Measurements from ENCODE around the gene PRDM10.
"Not testable (repeated sequence)": the region's sequence is repeated elsewhere in the genome, so short reads cannot be mapped to it uniquely, and the experiment has no call there.

PRDM10 gene

GRCh38 chr11:129973809-129974208 is 28.8 kb downstream of the PRDM10 start:
- no peak for DNase-seq

- DNase-seq, result no peak
Measured at GRCh38 chr11:129973068-129973467, 29.6 kb downstream of the PRDM10 start.

DNA sequence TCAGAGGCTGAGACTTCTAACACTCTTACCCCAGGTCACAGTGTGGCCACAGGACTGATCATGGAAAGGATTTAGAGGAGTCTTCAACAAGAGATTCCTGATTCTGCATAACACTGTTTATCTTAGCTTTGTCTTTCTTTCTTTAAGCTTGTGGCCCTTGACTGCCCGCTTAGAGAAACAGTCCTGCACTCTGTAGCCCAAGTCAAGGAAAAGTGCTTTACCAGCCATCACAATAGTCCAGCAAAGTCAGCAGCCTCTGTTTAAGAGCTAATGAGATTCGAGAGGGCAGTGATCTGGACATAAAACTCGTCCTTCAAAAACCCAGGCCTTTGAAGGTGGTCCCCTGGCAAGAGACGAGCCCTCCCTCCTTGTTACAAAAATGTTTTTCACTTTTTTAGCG is 30.0 kb downstream of the PRDM10 start:
- DNase-seq, result no peak

GRCh38 chr11:129971856-129972255 is 30.8 kb downstream of the PRDM10 start:
- DNase-seq, result not testable (repeated sequence)

DNA sequence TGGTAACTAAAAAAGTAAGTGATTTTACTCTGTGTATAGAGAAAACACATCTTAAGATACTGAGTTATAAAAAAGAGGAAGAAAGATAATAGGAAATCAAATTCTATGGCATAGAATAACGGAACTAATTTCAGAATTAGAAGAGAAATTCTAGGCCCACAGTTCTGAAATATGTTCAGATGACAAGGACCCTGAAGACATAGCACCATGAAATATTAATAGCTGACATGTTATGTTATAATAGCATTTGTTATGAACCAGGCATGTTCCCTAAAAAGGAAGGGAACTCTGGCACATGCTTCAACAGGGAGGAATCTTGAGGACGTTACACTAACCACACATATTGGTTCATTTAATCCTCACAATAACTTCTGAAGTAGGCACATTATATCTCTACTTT is 32.7 kb downstream of the PRDM10 start:
- DNase-seq, result no peak

DNA sequence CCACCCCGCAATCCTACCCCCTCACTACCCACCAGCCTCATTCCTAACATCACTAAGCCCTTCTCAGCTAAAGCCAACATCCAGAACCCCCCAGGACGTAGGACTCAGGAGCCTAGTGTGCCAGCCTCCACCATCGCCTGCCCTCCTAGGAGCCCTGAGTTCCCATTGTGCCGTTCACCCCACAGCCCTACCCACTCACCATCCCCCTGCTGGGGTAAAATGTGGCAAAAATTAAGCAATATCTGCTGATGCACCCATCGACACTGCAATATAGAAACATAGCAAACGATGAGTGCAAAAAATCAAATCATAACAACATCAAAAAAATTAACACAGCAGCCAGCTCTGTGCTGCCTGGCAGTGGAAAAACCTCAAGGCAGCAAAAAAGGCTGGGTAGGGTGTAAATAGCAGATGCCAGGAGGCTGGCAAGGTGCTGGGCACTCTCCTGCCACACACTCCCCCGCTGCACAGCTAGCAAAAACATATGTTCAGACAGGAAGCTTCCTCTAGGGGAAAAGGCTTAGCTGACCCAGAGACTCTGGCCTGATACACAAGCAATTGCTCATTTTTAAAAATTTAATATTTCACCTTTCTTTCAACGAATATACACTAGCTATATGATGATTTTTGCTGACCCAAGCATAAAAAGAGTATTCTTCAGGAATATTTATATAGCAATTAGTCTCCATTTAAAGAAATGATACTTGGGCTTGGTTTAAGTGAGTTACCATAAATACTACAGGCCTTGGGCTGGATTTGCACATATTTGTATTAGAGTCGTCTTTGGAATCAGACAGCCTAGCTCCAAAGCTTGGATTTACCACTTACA is 33.8 kb downstream of the PRDM10 start:
- no peak for DNase-seq

DNA sequence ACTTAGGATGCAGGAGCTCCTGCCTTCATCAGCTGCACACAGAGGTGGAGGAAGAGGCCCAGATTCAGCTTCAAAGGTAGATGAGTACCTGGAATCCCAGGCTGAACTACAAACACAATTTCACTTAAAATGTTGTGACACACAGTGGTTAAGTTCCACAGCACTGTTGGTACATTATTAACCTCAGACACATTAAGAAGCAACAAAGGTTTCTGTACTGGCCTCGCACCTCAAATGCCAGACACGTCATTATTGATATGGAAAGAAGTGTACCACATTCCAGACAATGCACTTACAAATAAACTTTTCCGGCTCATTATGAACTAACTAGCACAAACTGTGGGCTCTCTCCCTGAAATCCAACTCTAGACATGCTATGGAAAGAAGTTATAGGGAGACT is 34.6 kb downstream of the PRDM10 start:
- DNase-seq, result no peak

DNA sequence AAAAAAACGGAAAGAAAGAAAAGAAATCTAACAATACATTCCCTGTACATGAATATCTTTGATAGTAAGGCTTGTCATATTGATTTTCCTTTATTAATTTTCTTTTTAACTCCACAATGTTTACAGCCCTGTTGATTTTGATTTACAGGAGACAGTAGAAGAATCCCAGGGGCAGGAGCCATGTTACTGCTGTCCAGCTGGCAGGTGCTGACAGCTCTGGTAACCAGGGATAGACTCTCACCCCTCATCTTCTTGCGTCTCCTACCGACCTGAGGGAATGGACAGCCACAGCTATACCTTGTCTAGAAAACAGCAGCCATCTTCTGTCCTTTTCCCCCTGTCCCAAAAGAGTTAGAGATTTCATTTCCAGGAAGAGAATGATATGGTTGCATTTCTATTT is 37.4 kb downstream of the PRDM10 start:
- DNase-seq, result no peak

- DNase-seq, result no peak
Measured at GRCh38 chr11:129960216-129961214, 42.1 kb downstream of the PRDM10 start.

DNA sequence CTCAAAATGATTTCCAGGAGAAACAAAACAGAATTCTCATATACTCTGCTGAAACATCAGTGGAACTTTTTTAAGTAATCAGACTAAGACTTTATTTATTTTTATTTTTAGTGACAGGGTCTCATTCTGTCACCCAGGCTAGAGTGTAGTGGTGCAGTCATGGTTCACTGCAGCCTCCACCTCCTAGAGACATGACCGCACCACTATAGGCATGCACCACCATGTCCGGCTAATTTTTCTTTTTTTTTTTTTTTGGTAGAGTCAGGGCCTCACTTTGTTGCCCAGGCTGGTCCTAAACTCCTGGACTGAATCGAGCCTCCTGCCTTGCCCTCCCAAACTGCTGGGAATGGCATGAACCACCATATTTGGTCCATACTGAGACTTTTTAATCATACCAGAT is 42.9 kb downstream of the PRDM10 start:
- no peak for DNase-seq

GRCh38 chr11:129955282-129955681 is 47.4 kb downstream of the PRDM10 start:
- DNase-seq, result no peak

- not testable (repeated sequence) for DNase-seq
Measured at GRCh38 chr11:129954703-129955102, 47.9 kb downstream of the PRDM10 start.

DNA sequence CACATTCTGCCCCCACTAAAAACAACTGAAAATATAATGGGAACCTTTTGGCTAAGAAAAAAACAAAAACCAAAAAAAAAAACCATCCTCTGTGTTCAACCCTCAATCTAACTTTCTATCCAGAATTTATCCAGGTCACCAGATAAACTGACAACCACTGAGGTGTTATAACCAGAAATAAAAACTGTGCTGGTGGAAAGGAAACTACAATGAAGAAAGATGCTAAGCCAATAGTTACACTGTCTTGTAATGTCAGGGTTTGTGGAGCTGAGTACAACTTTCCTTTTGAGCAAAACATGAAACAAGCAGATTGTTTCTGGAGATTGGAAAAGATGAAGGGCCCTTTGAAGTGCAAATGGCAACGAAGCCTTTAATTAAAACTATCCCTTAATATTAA is 50.8 kb downstream of the PRDM10 start:
- DNase-seq, result no peak

GRCh38 chr11:129951201-129951865 is 51.3 kb downstream of the PRDM10 start:
- no peak for DNase-seq

- peak; percentile 67 for DNase-seq
Measured at GRCh38 chr11:129950101-129951091, 52.2 kb downstream of the PRDM10 start.

DNA sequence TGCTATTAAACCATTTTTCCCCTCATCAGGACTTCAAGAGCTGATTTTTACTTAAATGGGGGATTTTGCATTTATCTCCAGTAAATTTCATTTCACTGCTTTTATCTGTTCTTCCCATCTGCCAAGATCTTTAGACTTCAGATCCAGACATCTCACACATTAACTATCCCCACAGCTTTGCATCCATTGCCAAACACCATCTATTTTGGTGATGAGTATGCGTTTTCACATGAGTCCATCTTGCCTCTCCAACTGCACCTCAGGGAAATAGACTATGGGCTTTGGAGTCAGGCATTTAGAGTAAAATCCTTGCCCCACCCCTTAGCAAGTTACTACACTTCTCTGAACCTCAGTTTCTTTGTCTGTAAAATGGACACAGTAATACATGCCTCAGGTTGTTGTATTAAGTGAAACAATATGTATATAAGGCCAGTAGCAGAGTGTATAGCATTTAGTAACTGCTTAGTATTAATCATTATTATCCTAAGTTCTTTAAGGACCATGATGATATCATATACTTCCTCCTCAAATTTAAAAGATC is 53.6 kb downstream of the PRDM10 start:
- DNase-seq, result no peak

GRCh38 chr11:129947474-129947873 is 55.2 kb downstream of the PRDM10 start:
- DNase-seq, result no peak

DNA sequence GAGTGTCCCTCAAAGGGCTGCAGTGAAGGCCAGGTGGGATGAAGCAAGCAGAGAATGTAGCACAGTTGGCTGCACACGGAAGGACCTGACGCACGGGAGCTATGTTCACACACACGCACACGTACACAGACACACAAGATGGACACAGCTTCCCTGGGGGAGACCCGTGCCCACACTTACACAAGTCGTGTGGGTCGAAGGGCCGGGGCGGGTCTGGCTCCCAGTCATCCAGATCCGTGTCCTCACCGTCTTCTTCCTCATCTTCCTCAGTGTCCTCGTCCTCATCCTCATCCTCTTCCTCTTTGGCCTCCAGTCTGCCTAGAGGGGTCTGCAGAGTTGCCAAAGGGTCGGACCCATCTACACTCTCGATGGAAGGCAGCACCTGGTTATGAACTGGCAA is 55.7 kb downstream of the PRDM10 start:
- no peak for DNase-seq

GRCh38 chr11:129946256-129946655 is 56.4 kb downstream of the PRDM10 start:
- DNase-seq, result no peak

- DNase-seq, result no peak
Measured at GRCh38 chr11:129945373-129945772, 57.3 kb downstream of the PRDM10 start.

GRCh38 chr11:129944696-129945095 is 57.9 kb downstream of the PRDM10 start:
- DNase-seq, result no peak

DNA sequence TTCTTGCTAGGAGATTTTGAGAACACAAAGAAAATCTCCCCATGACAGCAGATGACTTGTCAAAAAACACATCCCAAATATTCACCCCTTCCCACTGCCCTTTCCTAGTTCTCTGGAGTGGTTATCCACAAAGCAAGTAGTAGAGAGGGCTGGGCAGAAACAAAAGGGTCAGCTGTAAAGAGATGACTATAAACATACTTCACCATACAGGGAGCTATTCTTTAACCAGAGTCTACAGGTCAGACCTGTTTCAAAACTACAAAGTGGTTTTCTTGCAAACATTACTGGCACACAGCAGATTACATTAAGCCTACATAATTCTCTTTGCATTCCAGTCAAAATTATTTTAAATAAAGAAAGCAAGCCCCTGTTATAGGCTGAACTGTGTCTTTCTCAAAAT is 59.6 kb downstream of the PRDM10 start:
- no peak for DNase-seq
